ENCODE data around the gene IL16. TPM values are rescaled to one million over a fixed set of nuclear protein-coding genes. Genes with fewer than 3 reads are reported as not detected.

The IL16 gene
- polyA plus RNA-seq, 1 experiment: 0.01 TPM

DNA sequence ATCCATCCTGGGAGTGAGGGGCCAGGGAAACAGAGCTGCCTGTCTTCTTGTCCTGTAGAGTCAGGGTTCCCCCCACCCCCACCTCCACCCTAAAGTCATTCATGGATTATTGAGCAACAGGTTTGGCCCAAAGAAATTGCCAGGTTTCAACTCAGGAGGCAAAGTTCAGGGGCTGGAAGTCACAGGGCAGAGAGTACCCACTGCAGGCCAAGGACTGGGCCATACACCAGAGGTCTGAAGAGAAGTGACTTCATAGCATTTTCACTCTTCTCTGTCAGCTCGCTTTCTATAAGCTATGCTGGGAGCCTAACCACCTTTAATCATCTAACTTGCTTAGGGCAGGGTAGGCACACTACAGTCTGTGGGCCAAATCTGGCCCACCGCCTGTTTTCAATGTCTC, 77.2 kb downstream of the IL16 start:
- H3K27me3 ChIP-seq (ENCODE audit: control insufficient read depth, insufficient read depth, low read length): peaks cover 4% of the 10 kb centered on the region; the same call in 1 of the 2 replicates
- POLR2A ChIA-PET: no interaction called here
- CTCF ChIA-PET: interaction anchor here (0.6 to 4.9 kb wide), 17 partner anchors 8 to 845 kb away, joined by 3 to 120 read pairs (median 5); no protein-coding TSS in a partner anchor
- H3K36me3 ChIP-seq (ENCODE audit: control insufficient read depth, insufficient read depth, low read length): no peaks in the 10 kb centered on the region
- DNase-seq (ENCODE audit: low read depth): no peak
- H3K4me3 ChIP-seq (ENCODE audit: low read depth, low read length): no peak overlapping the region
- TF ChIP-seq, protein P1, sequence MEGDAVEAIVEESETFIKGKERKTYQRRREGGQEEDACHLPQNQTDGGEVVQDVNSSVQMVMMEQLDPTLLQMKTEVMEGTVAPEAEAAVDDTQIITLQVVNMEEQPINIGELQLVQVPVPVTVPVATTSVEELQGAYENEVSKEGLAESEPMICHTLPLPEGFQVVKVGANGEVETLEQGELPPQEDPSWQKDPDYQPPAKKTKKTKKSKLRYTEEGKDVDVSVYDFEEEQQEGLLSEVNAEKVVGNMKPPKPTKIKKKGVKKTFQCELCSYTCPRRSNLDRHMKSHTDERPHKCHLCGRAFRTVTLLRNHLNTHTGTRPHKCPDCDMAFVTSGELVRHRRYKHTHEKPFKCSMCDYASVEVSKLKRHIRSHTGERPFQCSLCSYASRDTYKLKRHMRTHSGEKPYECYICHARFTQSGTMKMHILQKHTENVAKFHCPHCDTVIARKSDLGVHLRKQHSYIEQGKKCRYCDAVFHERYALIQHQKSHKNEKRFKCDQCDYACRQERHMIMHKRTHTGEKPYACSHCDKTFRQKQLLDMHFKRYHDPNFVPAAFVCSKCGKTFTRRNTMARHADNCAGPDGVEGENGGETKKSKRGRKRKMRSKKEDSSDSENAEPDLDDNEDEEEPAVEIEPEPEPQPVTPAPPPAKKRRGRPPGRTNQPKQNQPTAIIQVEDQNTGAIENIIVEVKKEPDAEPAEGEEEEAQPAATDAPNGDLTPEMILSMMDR (IDR thresholded peaks at IDR 0.05; ENCODE audit: insufficient read depth, low read depth, low read length): no peak

DNA sequence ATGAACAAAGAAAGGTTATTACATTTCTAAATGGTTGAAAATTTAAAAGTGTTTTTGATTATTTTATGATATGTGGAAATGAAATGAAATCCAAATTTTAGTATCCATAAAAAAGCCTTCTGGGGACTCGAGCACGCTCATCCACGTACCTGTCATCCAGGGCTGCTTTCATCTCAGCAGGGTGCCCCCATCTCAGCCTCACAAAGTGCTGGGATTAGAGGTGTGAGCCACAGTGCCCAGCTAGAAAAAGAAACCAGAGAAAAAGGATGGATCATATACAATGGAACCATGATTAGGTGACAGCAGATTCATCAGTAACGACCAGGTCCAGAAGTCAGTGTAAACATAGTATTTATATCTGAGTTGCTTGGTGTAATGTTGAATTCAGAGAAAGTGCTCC, 77.6 kb downstream of the IL16 start:
- H3K27me3 ChIP-seq (ENCODE audit: control insufficient read depth, insufficient read depth, low read length): peaks cover 4% of the 10 kb centered on the region; the same call in 1 of the 2 replicates
- ChIA-PET CTCF (interaction anchor here (0.6 to 4.9 kb wide), 32 partner anchors 8 to 845 kb away, joined by 3 to 120 read pairs (median 5); no protein-coding TSS in a partner anchor), POLR2A (no interaction called here)
- DNase-seq (ENCODE audit: low read depth): no peak
- H3K4me3 ChIP-seq (ENCODE audit: low read depth, low read length): no peak overlapping the region
- TF ChIP-seq, protein P1 (IDR thresholded peaks at IDR 0.05; ENCODE audit: insufficient read depth, low read depth, low read length): no peak
- H3K36me3 ChIP-seq (ENCODE audit: control insufficient read depth, insufficient read depth, low read length): no peaks in the 10 kb centered on the region

DNA sequence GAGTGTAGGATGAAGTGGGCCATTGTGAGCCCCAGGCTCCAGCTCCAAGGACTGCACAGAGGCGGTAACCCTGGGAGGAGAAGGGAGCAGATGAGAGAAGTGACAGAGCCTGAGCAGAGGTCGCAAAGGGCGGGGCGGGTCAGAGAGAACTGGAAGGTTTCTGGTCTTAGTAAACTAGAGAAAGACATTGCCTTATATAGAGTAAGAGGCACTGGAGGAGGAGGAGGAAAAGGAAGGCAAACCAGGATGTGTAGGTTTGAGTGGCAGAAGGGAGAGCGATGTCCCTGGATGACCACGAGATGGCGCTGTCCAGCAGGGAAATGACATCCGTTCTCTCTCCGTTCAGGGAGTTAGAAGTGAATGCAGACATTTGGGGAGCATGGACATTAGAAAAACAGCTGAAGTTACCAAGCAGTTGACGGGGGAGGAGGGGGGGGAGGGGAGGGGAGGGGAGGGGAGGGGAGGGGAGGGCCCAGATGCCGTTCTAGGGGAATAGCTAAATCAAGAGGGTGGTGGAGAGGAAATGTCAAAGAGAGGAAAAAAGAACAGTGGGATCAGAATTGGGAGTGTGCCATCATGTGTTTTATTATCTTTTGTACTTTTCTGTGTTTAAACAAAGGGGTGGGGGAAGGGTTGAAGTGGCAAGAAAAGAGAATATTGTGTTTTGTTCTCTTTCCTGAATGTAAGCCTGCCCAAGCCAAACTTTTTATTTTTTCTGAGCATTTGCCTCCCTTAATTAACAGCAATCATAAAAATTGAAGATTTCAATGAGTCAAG, 78.4 kb downstream of the IL16 start:
- no peak overlapping the region for H3K4me3 ChIP-seq (ENCODE audit: low read depth, low read length)
- no peaks in the 10 kb centered on the region for H3K36me3 ChIP-seq (ENCODE audit: control insufficient read depth, insufficient read depth, low read length)
- CTCF ChIA-PET: interaction anchor here (0.7 to 4.9 kb wide), 36 partner anchors 9 to 825 kb away, joined by 3 to 120 read pairs (median 5); no protein-coding TSS in a partner anchor
- TF ChIP-seq, protein P1 (IDR thresholded peaks at IDR 0.05; ENCODE audit: insufficient read depth, low read depth, low read length): peak; percentile 84
- H3K27me3 ChIP-seq (ENCODE audit: control insufficient read depth, insufficient read depth, low read length): peaks cover 4% of the 10 kb centered on the region; the same call in 1 of the 2 replicates
- POLR2A ChIA-PET: no interaction called here
- no peak for DNase-seq (ENCODE audit: low read depth)

DNA sequence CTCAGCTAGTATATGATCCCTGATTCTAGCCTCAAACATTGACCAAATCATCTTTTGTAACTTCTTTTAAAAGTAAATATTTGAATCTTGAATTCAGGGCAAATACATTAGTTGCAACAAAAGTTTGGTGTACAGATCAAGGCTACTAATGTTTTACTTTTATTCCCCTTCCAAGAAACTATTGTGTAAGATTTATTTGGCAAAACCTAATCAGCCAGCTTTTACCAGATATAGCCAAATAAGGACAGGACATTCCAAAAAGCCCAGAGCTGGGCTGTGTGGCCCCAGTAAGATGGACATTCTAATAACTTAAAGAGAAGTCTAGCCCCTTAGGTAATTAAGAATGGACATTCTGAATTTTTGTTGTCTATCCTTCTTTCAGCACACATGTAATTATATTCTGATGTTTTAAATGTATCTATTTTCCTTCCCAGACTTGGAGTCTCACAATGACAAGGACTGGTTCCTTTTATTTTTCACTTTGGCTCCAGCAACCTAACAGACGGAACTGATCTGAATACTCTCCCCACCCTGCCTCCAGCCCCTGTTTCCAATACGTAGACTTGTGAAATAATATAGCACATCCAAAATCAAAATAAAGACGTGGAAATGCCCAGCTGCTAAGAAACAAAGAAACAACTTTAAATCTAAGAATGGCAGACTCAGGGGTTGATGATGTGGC, 79.2 kb downstream of the IL16 start:
- POLR2A ChIA-PET: no interaction called here

More for the DNA sequence above, 79.2 kb downstream of the IL16 start:
- Histone ChIP-seq H3K36me3 (ENCODE audit: control insufficient read depth, insufficient read depth, low read length) (no peaks in the 10 kb centered on the region), H3K27me3 (ENCODE audit: control insufficient read depth, insufficient read depth, low read length) (peaks cover 4% of the 10 kb centered on the region), H3K4me3 (ENCODE audit: low read depth, low read length) (no peak overlapping the region)
- DNase-seq (ENCODE audit: low read depth): no peak
- CTCF ChIA-PET: interaction anchor here (0.7 to 4.9 kb wide), 27 partner anchors 8 to 298 kb away, joined by 3 to 120 read pairs (median 8); no protein-coding TSS in a partner anchor
- TF ChIP-seq, protein P1 (IDR thresholded peaks at IDR 0.05; ENCODE audit: insufficient read depth, low read depth, low read length): no peak
